ENCODE measurements around the gene LATS1. TPM values are rescaled to one million over a fixed set of nuclear protein-coding genes. Genes with fewer than 3 reads are reported as not detected.

Gene LATS1
- total RNA-seq, 1 experiment from 2014 or later: 25.1 TPM

DNA sequence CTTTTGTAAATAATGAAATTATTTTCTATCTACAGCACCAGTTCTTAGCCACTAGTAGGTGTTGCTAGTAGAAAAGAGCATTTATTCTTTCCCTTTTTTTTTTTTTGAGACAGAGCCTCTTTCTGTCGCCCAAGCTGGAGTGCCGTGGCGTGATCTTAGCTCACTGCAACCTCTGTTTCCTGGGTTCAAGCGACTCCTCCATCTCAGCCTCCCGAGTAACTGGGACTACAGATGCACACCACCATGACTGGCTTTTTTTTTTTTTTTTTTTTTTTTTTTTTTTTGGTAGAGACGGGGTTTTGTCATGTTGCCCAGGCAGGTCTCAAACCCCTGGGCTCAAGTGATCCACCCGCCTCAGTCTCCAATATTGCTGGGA lies 38.3 kb upstream of the LATS1 start:
- H4K20me1 ChIP-seq (ENCODE audit: control insufficient read depth, insufficient read depth, insufficient read length): no peaks in the 10 kb centered on the region
- no peak overlapping the region for H3K4ac ChIP-seq (ENCODE audit: low read depth, low read length)

More for the DNA sequence above, 38.3 kb upstream of the LATS1 start:
- Histone ChIP-seq H3K4me2 (ENCODE audit: insufficient read depth, insufficient read length, low read length) (no peak overlapping the region), H2BK120ac (ENCODE audit: low read depth, low read length, poor library complexity, severe bottlenecking) (no peak overlapping the region), H2BK20ac (ENCODE audit: low read depth, low read length, poor library complexity, severe bottlenecking) (no peak overlapping the region), H2BK12ac (ENCODE audit: insufficient read length, low read depth, low read length) (no peak overlapping the region), H3K27me3 (ENCODE audit: insufficient read depth, low read length) (no peaks in the 10 kb centered on the region), H3K18ac (ENCODE audit: insufficient read length, low read depth, low read length) (no peak overlapping the region), H3K56ac (ENCODE audit: insufficient read length, low read depth, low read length) (no peak overlapping the region), H2AFZ (ENCODE audit: low read length) (no peak overlapping the region), H3K79me2 (ENCODE audit: insufficient read depth, low read length) (peaks cover 20% of the 10 kb centered on the region; the same call in 1 of the 2 replicates), H4K8ac (replicated peaks; ENCODE audit: insufficient read length, low read depth, low read length) (no peak overlapping the region), H3T11ph (ENCODE audit: low read length) (no peak overlapping the region), H2BK5ac (ENCODE audit: insufficient read length, low read length) (no peak overlapping the region), H3K27ac (ENCODE audit: insufficient read length, low read depth, low read length) (no peak overlapping the region), H4K5ac (ENCODE audit: insufficient read length, low read depth, low read length) (no peak overlapping the region), H3K9ac (ENCODE audit: extremely low read depth, insufficient read length, low read length) (no peak overlapping the region), H3K79me1 (ENCODE audit: insufficient read depth, low read depth, low read length, poor library complexity, severe bottlenecking) (no peaks in the 10 kb centered on the region), H3K9me3 (ENCODE audit: control insufficient read depth, low read depth, low read length) (no peaks in the 10 kb centered on the region), H3K14ac (ENCODE audit: insufficient read depth, low read length) (no peak overlapping the region), H2BK15ac (ENCODE audit: low read depth, low read length) (no peak overlapping the region), H3K23ac (ENCODE audit: insufficient read length, low read depth, low read length) (no peak overlapping the region), H3K23me2 (ENCODE audit: insufficient read length, low read depth, low read length, poor library complexity, severe bottlenecking) (no peaks in the 10 kb centered on the region), H4K91ac (ENCODE audit: insufficient read length, low read depth, low read length) (no peak overlapping the region), H3K4me1 (ENCODE audit: insufficient read depth, low read length) (no peaks in the 10 kb centered on the region), H2AK5ac (ENCODE audit: insufficient read length, low read length) (no peak overlapping the region)
- H3K27me3 Mint-ChIP-seq (ENCODE audit: low read depth): no peaks in the 10 kb centered on the region
- no peak for DNase-seq
- TF ChIP-seq, protein P1, sequence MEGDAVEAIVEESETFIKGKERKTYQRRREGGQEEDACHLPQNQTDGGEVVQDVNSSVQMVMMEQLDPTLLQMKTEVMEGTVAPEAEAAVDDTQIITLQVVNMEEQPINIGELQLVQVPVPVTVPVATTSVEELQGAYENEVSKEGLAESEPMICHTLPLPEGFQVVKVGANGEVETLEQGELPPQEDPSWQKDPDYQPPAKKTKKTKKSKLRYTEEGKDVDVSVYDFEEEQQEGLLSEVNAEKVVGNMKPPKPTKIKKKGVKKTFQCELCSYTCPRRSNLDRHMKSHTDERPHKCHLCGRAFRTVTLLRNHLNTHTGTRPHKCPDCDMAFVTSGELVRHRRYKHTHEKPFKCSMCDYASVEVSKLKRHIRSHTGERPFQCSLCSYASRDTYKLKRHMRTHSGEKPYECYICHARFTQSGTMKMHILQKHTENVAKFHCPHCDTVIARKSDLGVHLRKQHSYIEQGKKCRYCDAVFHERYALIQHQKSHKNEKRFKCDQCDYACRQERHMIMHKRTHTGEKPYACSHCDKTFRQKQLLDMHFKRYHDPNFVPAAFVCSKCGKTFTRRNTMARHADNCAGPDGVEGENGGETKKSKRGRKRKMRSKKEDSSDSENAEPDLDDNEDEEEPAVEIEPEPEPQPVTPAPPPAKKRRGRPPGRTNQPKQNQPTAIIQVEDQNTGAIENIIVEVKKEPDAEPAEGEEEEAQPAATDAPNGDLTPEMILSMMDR (conservative IDR thresholded peaks at IDR 0.05): no peak
- no peak overlapping the region for H3K27ac Mint-ChIP-seq
- peaks cover 0 to 10% (median 5%) of the 10 kb centered on the region in 3 experiments; a peak in 4 of 7 replicates for H3K36me3 Mint-ChIP-seq (ENCODE audit: insufficient read depth in 1 of 3, low read depth in 3 of 3)
- no CpG with 5 or more reads among the region's 7 CpGs for WGBS (ENCODE audit: extremely low coverage, insufficient read length, low lambda C conversion rate)
- H3K4me3 Mint-ChIP-seq: no peak overlapping the region
- H3K4me1 Mint-ChIP-seq: no peaks in the 10 kb centered on the region
- no peaks in the 10 kb centered on the region for H3K9me3 Mint-ChIP-seq
